Activated CD8-positive, alpha-beta memory T cell treated with anti-CD3 and anti-CD28 coated beads for 36 hours (primary cell): Measurements from ENCODE around the gene SLC1A1. TPM values are rescaled to one million over a fixed set of nuclear protein-coding genes. Genes with fewer than 3 reads are reported as not detected.
"Not testable (repeated sequence)": the region's sequence is repeated elsewhere in the genome, so short reads cannot be mapped to it uniquely, and the experiment has no call there.

ENCODE experiments used
- CTCF ChIA-PET: fragments of 350-600 bp; sonication (Branson Sonifier 250); formaldehyde crosslinking; loops from one replicate; lab custom pipeline; 2021; ENCODE audit warnings: antibody characterized with exemption; lab: Charles Lee
- POLR2A ChIA-PET: fragments of 350-600 bp; sonication (Branson Sonifier 250); formaldehyde crosslinking; loops from one replicate; lab custom pipeline; 2021; ENCODE audit warnings: antibody characterized with exemption; lab: Charles Lee
- total RNA-seq, 2 experiments: library from RNA; stranded (reverse); gene quantifications; one replicate each; pipeline ENCODE4 v1.2.3, GENCODE V29; 2021

The SLC1A1 gene
- total RNA-seq, 2 experiments from 2014 or later: 0.13 to 0.17 TPM

- POLR2A ChIA-PET: no interaction called here
- CTCF ChIA-PET: no interaction called here
Observed at GRCh38 chr9:4502444-4502843, 12.2 kb downstream of the SLC1A1 start.

- CTCF ChIA-PET: no interaction called here
- POLR2A ChIA-PET: no interaction called here
Observed at GRCh38 chr9:4503103-4503502, 12.8 kb downstream of the SLC1A1 start.

GRCh38 chr9:4504250-4504649 is 14.0 kb downstream of the SLC1A1 start:
- CTCF ChIA-PET: interaction anchor here (0.6 to 0.7 kb wide), 2 partner anchors 58 to 136 kb away, joined by 4 read pairs; no protein-coding TSS in a partner anchor
- POLR2A ChIA-PET: no interaction called here

GRCh38 chr9:4506490-4506889 is 16.2 kb downstream of the SLC1A1 start:
- CTCF ChIA-PET: no interaction called here
- POLR2A ChIA-PET: no interaction called here

- POLR2A ChIA-PET: no interaction called here
Observed at GRCh38 chr9:4507306-4508130, 17.2 kb downstream of the SLC1A1 start.

GRCh38 chr9:4508246-4508906 is 18.1 kb downstream of the SLC1A1 start:
- CTCF ChIA-PET: interaction anchor here (0.7 kb wide), 1 partner anchor 132 kb away, joined by 3 read pairs; no protein-coding TSS in a partner anchor
- POLR2A ChIA-PET: no interaction called here

More at GRCh38 chr9:4507306-4508130, 17.2 kb downstream of the SLC1A1 start:
- CTCF ChIA-PET: no interaction called here

- ChIA-PET POLR2A (no interaction called here), CTCF (interaction anchor here (0.7 kb wide), 1 partner anchor 131 kb away, joined by 3 read pairs; no protein-coding TSS in a partner anchor)
Observed at GRCh38 chr9:4508907-4509589, 18.8 kb downstream of the SLC1A1 start.

- ChIA-PET POLR2A (interaction anchor here (0.6 kb wide), 1 partner anchor 840 kb away, joined by 5 read pairs; no protein-coding TSS in a partner anchor), CTCF (no interaction called here)
Observed at GRCh38 chr9:4509590-4509984, 19.3 kb downstream of the SLC1A1 start.

GRCh38 chr9:4510546-4511322 is 20.5 kb downstream of the SLC1A1 start:
- CTCF ChIA-PET: no interaction called here
- POLR2A ChIA-PET: no interaction called here

GRCh38 chr9:4514252-4515128 is 24.2 kb downstream of the SLC1A1 start:
- ChIA-PET CTCF (no interaction called here), POLR2A (no interaction called here)

GRCh38 chr9:4515958-4516375 is 25.7 kb downstream of the SLC1A1 start:
- ChIA-PET POLR2A (no interaction called here), CTCF (no interaction called here)

- ChIA-PET CTCF (no interaction called here), POLR2A (no interaction called here)
Observed at GRCh38 chr9:4517274-4517673, 27.0 kb downstream of the SLC1A1 start.

GRCh38 chr9:4519604-4520003 is 29.3 kb downstream of the SLC1A1 start:
- ChIA-PET POLR2A (no interaction called here), CTCF (no interaction called here)

- POLR2A ChIA-PET: no interaction called here
- CTCF ChIA-PET: no interaction called here
Observed at GRCh38 chr9:4520055-4520454, 29.8 kb downstream of the SLC1A1 start.

- ChIA-PET CTCF (no interaction called here), POLR2A (no interaction called here)
Observed at GRCh38 chr9:4530375-4530774, 40.1 kb downstream of the SLC1A1 start.

- CTCF ChIA-PET, POLR2A ChIA-PET: not testable (repeated sequence)
Observed at GRCh38 chr9:4530831-4531230, 40.6 kb downstream of the SLC1A1 start.

- POLR2A ChIA-PET, CTCF ChIA-PET: not testable (repeated sequence)
Observed at GRCh38 chr9:4531355-4531754, 41.1 kb downstream of the SLC1A1 start.

GRCh38 chr9:4533881-4534280 is 43.6 kb downstream of the SLC1A1 start:
- POLR2A ChIA-PET, CTCF ChIA-PET: not testable (repeated sequence)
